ENCODE data around the gene GFM1.

Gene GFM1

GRCh38 chr3:158644345-158644908 lies at the start of gene GFM1:
TSS of gene GFM1 (plus strand) at chr3:158644527. CDS start at chr3:158644635, 108 bp downstream.
- no peaks in the 10 kb centered on the region for H3K9me3 Mint-ChIP-seq
- peaks cover 23% of the 10 kb centered on the region for H3K36me3 Mint-ChIP-seq (ENCODE audit: low read depth)
- peaks cover 37% of the 10 kb centered on the region for H3K4me1 Mint-ChIP-seq
- ATAC-seq = peak; percentile 98
- H3K27me3 Mint-ChIP-seq = no peaks in the 10 kb centered on the region
- peak within 1 kb of the TSS; percentile 93 for H3K4me3 Mint-ChIP-seq
- peak; percentile 84 for DNase-seq
- peak within 1 kb of the TSS; percentile 94 for H3K27ac Mint-ChIP-seq

- H3K27ac Mint-ChIP-seq = no peak overlapping the region
- no peaks in the 10 kb centered on the region for H3K27me3 Mint-ChIP-seq
- no peak for ATAC-seq
- H3K4me1 Mint-ChIP-seq = no peaks in the 10 kb centered on the region
- H3K9me3 Mint-ChIP-seq = no peaks in the 10 kb centered on the region
- H3K4me3 Mint-ChIP-seq = no peak overlapping the region
- H3K36me3 Mint-ChIP-seq (ENCODE audit: low read depth) = no peaks in the 10 kb centered on the region
- no peak for DNase-seq
Measured at GRCh38 chr3:158600787-158601186, 43.5 kb upstream of the GFM1 start.

DNA sequence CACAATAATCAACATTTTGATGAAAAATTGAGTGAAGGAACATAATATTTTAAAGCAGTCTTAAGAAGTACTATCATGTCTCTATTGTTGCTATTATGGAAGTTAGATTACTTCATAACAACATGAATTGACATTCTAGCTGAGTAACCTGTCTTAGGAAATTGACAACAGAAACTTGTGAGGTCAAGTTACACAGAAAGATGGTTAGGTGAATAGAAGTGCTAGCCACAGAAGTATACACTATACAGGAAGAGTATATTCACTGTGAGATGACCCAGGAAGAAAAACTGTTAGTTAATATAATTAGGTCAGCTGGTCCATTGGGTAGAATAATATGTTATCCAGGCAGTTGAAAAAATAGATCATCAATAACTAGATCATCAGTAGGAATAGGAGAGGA lies 42.1 kb upstream of the GFM1 start:
- no peaks in the 10 kb centered on the region for H3K4me1 Mint-ChIP-seq
- H3K27me3 Mint-ChIP-seq = no peaks in the 10 kb centered on the region
- H3K36me3 Mint-ChIP-seq (ENCODE audit: low read depth) = no peaks in the 10 kb centered on the region
- DNase-seq = no peak
- no peak for ATAC-seq
- no peaks in the 10 kb centered on the region for H3K9me3 Mint-ChIP-seq
- no peak overlapping the region for H3K4me3 Mint-ChIP-seq
- H3K27ac Mint-ChIP-seq = no peak overlapping the region

DNA sequence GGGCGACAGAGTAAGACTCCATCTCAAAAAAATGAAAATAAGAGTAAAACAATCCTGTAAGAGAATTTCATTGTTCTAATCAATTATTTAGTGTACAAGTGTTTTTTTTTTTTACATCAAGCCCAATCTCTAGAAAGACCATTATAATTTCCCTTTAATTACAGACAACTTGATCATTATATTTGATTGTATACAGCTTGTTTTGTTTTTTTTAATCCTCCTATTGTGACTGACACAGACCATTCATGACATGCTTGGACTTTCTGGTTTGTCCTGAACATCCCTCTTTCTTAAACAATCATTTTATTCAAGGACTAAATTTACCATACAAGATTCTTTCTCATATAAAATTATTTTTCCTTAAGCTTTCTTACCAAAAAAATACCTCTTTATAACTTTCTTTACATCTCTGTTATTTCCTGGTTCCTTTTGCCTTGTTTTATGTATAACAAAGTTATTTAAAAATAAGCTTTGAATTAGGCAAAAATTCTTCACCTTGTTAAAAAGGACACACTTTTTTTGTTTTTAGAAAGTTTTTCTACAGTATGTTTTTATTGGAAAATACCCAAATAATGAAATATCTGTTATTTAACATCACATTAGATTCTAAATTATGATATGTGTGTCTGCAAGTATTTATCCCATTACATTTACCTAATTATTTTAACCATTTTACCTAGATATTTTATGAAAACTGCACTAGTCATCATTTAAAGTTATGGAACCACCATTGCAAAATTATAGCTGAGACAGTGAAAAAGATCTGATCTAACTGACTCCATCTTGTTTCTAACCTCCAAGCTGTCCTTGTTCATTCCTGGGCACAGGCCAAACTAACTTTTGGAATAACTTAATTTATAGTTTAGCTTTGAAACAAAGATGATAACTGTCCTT lies 26.1 kb upstream of the GFM1 start:
- H3K27me3 Mint-ChIP-seq = peaks cover 11% of the 10 kb centered on the region
- ATAC-seq (no peak), DNase-seq (no peak)
- no peaks in the 10 kb centered on the region for H3K4me1 Mint-ChIP-seq
- peaks cover 2% of the 10 kb centered on the region for H3K36me3 Mint-ChIP-seq (ENCODE audit: low read depth)
- H3K4me3 Mint-ChIP-seq = no peak overlapping the region
- H3K9me3 Mint-ChIP-seq = peaks cover 12% of the 10 kb centered on the region
- no peak overlapping the region for H3K27ac Mint-ChIP-seq

GRCh38 chr3:158625881-158626280 lies 18.4 kb upstream of the GFM1 start:
- peaks cover 4% of the 10 kb centered on the region for H3K9me3 Mint-ChIP-seq
- H3K27ac Mint-ChIP-seq = no peak overlapping the region

DNA sequence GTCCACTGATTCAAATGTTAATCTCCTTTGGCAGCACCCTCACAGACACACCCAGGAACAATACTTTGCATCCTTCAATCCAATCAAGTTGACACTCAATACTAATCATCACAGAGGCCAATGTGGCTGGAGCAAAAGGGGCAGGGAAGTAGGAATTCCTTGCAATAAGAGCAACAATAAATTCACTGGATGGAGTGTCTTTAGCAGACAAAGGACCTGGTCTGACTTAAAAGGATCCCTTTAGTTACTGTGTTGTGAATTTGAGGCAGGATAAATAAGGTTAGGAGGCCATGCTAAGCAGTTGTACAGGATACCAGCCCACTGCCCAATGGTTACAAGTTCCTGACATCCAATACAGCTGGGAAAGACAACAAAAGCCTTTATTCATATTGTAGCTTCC lies 12.3 kb upstream of the GFM1 start:
- no peak overlapping the region for H3K4me3 Mint-ChIP-seq
- H3K36me3 Mint-ChIP-seq (ENCODE audit: low read depth) = no peaks in the 10 kb centered on the region
- no peak for ATAC-seq

More at GRCh38 chr3:158625881-158626280, 18.4 kb upstream of the GFM1 start:
- Mint-ChIP-seq H3K36me3 (ENCODE audit: low read depth) (no peaks in the 10 kb centered on the region), H3K4me3 (no peak overlapping the region), H3K27me3 (peaks cover 9% of the 10 kb centered on the region), H3K4me1 (no peaks in the 10 kb centered on the region)
- DNase-seq (no peak), ATAC-seq (no peak)

GRCh38 chr3:158640646-158641045 lies 3.7 kb upstream of the GFM1 start:
- DNase-seq (no peak), ATAC-seq (no peak)
- H3K27me3 Mint-ChIP-seq = no peaks in the 10 kb centered on the region
- H3K9me3 Mint-ChIP-seq = no peaks in the 10 kb centered on the region
- H3K4me3 Mint-ChIP-seq = no peak overlapping the region
- peaks cover 16% of the 10 kb centered on the region for H3K4me1 Mint-ChIP-seq
- no peak overlapping the region for H3K27ac Mint-ChIP-seq
- H3K36me3 Mint-ChIP-seq (ENCODE audit: low read depth) = peaks cover 2% of the 10 kb centered on the region

More for the DNA sequence above, 12.3 kb upstream of the GFM1 start:
- DNase-seq = no peak
- no peaks in the 10 kb centered on the region for H3K4me1 Mint-ChIP-seq
- peaks cover 4% of the 10 kb centered on the region for H3K9me3 Mint-ChIP-seq
- no peak overlapping the region for H3K27ac Mint-ChIP-seq
- H3K27me3 Mint-ChIP-seq = peaks cover 14% of the 10 kb centered on the region

DNA sequence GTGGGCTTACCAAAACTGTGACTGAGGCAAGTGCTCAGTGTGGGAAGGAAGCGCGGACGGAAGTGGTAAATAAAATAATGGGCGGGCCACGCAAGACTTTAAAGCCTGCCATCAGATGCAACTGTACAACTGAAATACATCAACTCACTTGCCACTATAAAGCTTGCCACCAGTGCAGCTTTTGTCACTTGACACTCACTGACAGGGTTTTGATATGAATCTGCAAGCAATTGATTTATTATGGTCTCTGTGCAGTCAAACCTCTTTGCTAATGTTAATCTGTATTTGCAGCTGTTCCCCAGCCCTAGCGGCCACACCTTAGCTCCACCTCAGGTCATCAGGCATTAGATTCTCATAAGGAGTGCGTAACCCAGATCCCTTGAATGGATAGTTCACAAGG lies 2.3 kb upstream of the GFM1 start:
- ATAC-seq (no peak), DNase-seq (no peak)
- Mint-ChIP-seq H3K27me3 (no peaks in the 10 kb centered on the region), H3K27ac (peak overlapping the region; percentile 51), H3K4me1 (peaks cover 27% of the 10 kb centered on the region), H3K4me3 (no peak overlapping the region), H3K9me3 (no peaks in the 10 kb centered on the region), H3K36me3 (ENCODE audit: low read depth) (peaks cover 12% of the 10 kb centered on the region)

DNA sequence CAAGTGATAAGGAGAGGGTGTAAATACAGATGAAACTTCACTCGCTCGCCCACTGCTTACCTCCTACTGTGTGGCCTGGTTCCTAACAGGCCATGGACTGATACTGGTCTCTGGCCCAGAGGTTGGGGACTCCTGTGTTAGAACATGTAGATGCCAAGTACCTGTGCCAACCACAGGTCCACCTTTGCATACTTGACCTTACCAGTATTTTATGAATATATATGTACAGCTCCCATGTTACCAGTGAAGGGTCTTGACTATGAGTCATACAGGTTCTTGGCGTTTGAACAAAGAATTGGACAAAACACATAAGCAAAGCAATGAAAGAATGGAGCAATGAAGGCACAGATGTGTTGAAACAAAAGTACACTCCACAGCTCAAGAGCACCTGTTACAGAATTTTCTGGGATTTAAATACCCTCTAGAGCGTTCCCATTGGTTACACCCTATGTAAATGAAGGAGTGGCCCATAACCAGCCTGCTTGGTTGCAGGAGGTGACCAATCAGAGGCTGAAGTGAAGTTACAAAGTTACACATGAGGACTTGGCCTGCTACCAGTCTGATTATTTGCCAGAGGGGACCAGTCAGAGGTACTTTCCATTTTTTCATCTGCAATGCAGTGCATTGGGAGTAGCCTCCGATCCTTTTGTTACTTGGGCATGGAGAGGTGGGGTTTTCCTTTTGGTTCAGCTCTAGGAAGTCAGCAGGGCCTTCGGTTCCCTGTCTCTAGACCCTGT lies 1.7 kb upstream of the GFM1 start:
- H3K4me3 Mint-ChIP-seq = no peak overlapping the region
- DNase-seq = no peak
- H3K27ac Mint-ChIP-seq = no peak overlapping the region
- H3K27me3 Mint-ChIP-seq = no peaks in the 10 kb centered on the region
- no peak for ATAC-seq
- H3K4me1 Mint-ChIP-seq = peaks cover 32% of the 10 kb centered on the region
- H3K36me3 Mint-ChIP-seq (ENCODE audit: low read depth) = peaks cover 13% of the 10 kb centered on the region
- no peaks in the 10 kb centered on the region for H3K9me3 Mint-ChIP-seq

GRCh38 chr3:158649791-158650190 lies 5.5 kb downstream of the GFM1 start:
- no peak overlapping the region for H3K4me3 Mint-ChIP-seq
- H3K27ac Mint-ChIP-seq = no peak overlapping the region
- peaks cover 28% of the 10 kb centered on the region for H3K4me1 Mint-ChIP-seq
- peaks cover 45% of the 10 kb centered on the region for H3K36me3 Mint-ChIP-seq (ENCODE audit: low read depth)
- H3K27me3 Mint-ChIP-seq = no peaks in the 10 kb centered on the region
- DNase-seq (no peak), ATAC-seq (no peak)
- H3K9me3 Mint-ChIP-seq = no peaks in the 10 kb centered on the region

DNA sequence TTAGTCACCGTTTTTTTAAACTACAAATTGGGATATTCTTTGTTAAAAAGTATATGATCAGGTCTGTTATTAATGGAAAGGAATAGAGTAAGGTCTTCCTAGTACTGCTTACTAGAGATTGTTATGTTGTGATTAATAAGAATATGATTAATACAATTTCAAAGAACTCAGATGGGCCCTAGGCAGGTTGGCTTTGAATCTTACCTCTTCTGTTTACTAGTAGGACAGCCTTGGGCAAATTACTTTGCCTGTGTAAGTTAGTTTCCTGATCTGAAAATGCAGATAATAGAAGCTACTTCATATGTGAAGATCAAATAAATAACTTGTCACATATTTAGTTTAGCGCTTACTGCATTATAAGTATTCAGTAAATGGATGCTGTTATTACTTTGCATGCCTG lies 6.9 kb downstream of the GFM1 start:
- Mint-ChIP-seq H3K27me3 (no peaks in the 10 kb centered on the region), H3K36me3 (ENCODE audit: low read depth) (peaks cover 44% of the 10 kb centered on the region), H3K4me3 (no peak overlapping the region), H3K27ac (no peak overlapping the region), H3K9me3 (no peaks in the 10 kb centered on the region), H3K4me1 (peaks cover 16% of the 10 kb centered on the region)
- ATAC-seq (no peak), DNase-seq (no peak)

GRCh38 chr3:158652463-158652862 lies 8.1 kb downstream of the GFM1 start:
- no peak for ATAC-seq
- peaks cover 46% of the 10 kb centered on the region for H3K36me3 Mint-ChIP-seq (ENCODE audit: low read depth)

DNA sequence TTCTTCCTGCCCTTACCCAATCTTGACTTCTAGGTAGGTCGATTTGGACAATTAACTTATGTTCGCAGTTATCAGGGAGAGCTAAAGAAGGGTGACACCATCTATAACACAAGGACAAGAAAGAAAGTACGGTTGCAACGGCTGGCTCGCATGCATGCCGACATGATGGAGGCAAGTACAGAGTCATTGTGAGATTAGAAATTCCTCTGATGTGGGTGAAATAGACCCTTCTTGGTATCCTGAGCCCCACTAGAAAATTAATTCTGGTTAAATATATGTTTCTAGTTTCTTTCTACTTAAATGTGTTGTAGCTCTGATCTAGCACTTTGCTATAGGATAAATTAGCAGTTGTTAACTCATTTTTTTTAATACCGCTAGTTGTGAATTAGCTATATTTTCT lies 14.6 kb downstream of the GFM1 start:
- no peak overlapping the region for H3K4me3 Mint-ChIP-seq
- peaks cover 13% of the 10 kb centered on the region for H3K4me1 Mint-ChIP-seq
- DNase-seq (no peak), ATAC-seq (no peak)
- H3K9me3 Mint-ChIP-seq = no peaks in the 10 kb centered on the region
- peaks cover 51% of the 10 kb centered on the region for H3K36me3 Mint-ChIP-seq (ENCODE audit: low read depth)
- H3K27me3 Mint-ChIP-seq = no peaks in the 10 kb centered on the region
- H3K27ac Mint-ChIP-seq = no peak overlapping the region

More at GRCh38 chr3:158652463-158652862, 8.1 kb downstream of the GFM1 start:
- no peak for DNase-seq
- Mint-ChIP-seq H3K4me1 (peaks cover 6% of the 10 kb centered on the region), H3K27ac (no peak overlapping the region), H3K9me3 (no peaks in the 10 kb centered on the region), H3K27me3 (no peaks in the 10 kb centered on the region), H3K4me3 (no peak overlapping the region)

DNA sequence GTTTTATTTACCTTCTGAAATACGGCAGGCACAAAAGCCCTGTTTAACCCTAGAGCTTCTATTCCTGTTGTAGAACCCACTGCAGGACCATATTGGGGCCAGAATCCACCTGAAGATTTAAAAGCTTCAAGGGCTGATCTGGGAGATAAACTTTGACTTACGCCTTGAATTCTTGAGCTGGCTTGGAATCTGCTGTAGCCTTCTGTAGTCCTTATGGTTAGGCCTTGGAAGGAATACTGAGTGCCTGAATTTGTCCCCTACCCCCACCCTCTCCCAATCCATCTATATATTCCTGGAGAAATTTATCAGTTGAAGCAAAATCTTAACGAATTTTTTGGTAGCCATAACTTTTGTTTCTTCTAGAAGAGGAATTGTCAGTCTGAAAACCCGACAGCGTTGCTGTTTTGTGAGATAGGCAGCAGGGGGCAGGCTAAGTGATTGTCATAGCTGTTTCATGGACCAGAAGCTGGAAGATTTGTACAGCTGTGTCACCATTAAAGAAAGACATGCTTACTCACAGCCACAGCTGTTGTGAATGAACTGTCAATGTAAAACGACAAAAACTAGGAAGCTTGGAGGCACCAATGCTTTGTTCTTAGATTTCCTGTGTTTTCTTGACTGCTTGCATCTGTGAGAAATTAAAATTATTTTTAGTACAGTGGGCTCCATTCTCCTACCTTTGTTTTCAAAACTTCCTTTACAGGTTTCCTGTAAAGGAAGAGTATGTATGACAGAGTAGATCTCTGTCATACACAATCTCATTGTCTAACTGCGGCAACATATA lies 15.3 kb downstream of the GFM1 start:
- Mint-ChIP-seq H3K4me3 (no peak overlapping the region), H3K4me1 (peaks cover 13% of the 10 kb centered on the region), H3K36me3 (ENCODE audit: low read depth) (peaks cover 51% of the 10 kb centered on the region), H3K27ac (no peak overlapping the region), H3K27me3 (no peaks in the 10 kb centered on the region), H3K9me3 (no peaks in the 10 kb centered on the region)
- peak; percentile 66 for ATAC-seq
- DNase-seq = peak; percentile 41
